NCI-H1092 treated with DMSO at 0.1 percent for 48 hours (cell line): Measurements from ENCODE around the gene TSEN54.
A peak's percentile ranks its signal among the peaks of the same experiment; 100 is the strongest.
"Not testable (repeated sequence)": the region's sequence is repeated elsewhere in the genome, so short reads cannot be mapped to it uniquely, and the experiment has no call there.

Experiments used
- DNase-seq: peaks from one replicate; lab custom pipeline; 2025; lab: John Stamatoyannopoulos, UW

TSEN54 gene

DNA sequence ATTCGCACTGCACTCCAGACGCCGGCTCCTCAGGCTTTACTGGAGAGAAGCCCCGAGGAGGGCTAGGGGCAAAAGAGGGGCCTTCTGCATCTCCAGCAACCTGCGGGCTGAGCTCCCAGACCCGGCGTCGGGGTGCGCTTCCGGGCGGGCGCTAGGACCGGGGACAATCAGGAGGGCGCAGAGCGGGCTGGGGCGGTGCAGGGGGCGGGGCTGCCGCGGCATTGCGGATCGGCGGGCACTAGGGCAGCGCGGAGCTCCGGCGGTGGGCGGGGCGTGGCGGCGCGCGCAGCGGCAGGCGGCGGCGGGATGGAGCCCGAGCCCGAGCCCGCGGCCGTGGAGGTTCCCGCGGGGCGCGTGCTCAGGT lies at the start of gene TSEN54:
TSS of gene TSEN54 (plus strand) at position 274 of the 364 bp plus-strand sequence. CDS start at position 307, 33 bp downstream.
- peak; percentile 88 for DNase-seq

DNA sequence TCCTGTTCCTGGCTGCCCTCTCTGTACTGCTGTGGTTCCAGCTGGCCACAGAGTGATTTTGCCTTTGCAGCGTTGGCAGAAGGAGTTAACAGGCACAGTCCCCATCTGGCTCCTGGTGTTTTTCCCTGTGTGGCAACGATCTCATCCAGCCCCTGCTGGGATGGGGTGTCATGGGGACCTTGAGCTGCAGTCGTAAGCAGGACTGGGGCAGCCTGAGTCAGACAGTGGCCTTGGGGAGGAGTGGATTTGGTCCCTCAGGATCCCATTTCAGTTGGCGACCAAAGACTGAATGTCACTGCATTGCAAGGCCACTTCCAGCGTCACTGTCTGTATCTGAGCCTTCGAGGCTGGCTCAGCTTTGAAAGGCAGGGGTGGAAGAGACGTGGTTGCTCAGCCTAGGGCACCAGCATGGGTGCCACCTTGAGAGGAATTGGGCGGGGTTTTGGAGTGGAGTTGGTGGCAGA lies 48.0 kb upstream of the TSEN54 start:
- no peak for DNase-seq

DNA sequence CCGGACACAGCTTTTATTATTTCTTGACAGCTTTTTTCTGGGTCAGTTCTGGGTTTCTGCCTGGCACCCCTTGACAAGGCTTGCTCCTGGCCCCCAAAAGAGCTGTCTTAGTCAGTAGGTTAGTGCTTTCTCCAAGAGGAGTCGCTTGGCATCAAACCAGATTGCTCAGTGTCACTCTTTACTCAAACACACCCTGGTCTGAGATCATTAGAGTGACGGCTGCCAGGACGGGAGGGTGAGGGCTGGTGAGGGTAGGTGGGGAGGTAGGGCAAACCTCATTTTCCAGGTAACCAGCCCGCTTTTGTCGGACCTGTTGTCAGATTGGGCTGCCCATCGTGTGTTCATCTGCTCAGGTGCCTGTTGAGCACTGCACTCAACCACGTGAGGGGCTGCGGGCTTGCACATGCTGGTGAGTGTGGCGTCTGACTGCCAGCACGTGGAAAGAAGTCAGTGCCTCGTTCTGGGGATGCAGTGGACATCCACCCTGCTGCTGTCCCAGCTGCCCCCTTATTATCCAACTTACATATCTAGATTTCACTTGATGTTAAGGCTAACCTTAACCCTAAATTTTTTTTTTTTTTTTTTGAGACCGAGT lies 47.5 kb upstream of the TSEN54 start:
- no peak for DNase-seq

DNA sequence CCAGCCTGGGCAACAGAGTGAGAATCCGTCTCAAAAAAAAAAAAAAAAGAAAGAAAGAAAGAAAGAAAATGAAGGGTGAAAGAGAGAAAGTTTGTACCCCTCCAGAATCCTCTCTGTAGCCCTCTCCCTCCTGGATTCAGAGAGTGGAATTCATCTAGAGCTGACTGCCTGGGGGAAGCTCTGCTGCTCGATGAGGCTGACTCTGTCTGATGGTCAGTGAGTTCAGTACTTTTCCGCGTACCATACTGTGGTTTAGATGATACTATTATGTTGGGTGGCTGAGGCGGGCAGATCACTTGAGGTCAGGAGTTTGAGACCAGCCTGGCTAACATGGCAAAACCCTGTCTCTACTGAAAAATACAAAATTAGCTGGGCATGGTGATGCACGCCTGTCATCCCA lies 45.1 kb upstream of the TSEN54 start:
- DNase-seq = no peak

DNA sequence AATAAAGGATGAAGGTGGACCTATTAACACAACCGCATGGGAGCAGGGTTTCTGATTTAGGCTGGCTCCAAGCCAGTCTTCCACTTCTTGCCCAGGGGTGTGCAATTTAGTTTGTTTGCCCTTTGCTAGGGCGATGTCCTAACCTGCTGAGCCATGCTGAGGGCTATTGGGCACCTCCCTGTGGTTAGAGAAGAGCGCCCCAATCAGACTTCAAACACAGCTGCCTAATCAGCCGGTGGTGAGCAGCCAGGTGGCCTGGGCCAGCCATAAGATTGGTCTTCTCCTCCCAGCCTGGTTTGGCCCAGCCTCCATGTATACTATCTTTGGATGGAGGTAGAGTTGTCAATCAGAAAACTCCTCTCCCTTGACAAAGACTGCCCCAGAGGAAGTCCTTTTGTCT lies 44.2 kb upstream of the TSEN54 start:
- DNase-seq = peak; percentile 55

DNA sequence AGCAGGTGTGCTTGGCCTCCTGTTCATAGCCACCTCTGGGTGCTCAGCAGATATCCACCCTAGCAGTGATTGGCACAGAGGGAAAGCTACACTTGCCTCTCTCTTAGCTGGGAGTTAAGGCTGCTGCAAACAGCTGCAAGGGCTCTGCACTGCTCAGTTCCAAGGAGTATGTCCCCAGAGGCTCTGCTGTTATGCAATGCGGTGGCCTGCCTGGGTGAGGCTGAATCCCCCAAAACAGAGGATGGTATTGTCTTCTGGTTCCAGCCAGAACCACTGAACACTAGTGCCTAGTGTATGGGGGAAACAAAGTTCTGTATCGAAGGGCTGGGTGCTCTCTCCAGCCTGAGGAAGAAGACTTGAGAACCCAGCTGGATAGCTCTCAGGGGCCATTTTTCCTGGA lies 43.1 kb upstream of the TSEN54 start:
- DNase-seq = no peak

DNA sequence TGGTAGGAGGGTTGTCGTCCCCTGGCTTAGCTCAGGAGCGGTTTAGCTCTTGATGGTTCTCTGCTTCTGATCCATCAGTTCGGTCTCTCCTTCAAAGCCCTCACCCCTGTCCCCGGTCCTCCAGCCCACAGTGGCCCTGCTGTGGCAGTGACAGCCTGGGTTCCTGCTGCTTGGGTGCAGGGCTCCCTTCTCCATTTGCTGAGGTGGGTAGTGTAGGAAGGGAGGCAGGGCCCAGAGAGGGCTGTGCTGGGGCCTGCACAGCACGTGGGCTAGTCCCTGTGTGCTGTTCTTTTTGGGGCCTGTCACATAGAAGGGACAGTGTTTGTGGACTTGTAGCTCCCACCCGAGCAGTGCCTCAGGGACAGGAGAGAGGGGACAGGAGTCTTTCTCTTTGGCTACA lies 41.6 kb upstream of the TSEN54 start:
- DNase-seq = no peak

DNA sequence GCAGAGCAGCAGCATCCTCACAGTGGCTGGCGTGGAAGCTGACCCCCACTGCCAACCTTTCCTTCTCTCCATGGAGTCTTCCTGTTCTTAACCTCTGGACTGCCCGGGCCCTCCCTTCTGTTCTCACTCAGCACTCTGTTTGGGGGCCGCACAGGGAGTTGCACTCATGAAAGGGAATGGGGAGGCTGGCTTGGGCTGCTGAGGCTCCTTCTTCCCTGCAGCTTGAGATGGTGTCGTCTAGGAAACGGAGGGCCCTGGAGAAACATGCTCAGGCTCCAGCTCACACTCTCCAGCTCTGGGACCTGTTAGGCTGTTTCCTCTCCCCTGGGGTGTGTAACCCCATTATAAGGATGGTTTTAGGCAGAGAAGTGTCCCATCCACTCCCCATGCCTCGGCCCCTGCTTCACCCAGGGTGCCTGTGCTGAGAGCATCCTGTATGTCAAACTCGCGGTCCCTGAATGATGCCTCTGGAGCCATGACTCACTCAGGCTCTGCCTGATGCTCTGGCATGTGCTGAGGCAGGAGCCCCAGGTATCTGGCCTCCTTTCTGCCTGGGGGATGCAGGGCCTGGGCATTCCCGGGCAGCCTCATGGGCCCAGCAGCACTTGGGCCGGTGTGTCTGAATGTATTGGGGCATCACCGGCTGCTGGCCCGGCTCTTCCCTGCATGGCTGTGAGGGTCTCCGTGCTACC lies 41.0 kb upstream of the TSEN54 start:
- DNase-seq = no peak

DNA sequence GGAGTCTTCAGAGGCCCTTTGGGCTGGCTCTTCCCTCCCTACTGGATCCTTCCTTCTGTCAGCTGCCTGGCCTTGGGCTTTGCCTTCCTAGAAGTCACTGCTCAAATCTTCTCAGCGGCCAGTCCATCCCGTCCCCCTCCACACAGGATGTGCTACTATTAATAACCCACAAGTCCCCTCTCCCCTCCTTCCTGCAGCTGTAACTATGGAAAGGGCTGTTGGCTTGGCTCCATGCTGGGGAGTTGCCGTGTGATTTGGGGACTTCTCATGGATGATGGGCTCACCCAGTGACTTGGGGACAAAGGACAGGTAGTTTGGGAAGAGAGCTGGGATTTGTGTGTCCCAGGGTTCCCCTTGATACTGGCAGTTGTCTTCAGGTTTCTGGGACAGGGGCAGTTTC lies 40.5 kb upstream of the TSEN54 start:
- no peak for DNase-seq

DNA sequence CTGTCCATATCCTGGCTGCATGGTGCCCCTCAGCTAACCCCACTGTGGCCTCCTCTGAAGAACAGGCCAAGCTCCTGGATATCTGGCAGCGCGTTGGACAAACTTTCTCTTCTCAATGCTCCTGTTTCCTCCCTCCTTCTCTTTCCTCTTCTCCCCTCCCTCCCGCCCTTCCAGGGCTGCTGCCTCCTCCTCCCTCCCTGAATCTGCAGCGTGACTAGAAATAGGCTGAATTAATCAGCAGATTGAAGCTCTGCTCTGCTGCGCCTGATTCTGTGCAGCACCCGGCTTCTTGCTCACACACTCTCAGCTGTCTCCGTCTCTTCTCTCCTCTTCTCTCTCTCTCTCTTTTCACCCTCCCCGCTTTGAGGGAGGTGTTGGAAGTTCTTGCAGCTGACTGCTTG lies 40.1 kb upstream of the TSEN54 start:
- DNase-seq = no peak

DNA sequence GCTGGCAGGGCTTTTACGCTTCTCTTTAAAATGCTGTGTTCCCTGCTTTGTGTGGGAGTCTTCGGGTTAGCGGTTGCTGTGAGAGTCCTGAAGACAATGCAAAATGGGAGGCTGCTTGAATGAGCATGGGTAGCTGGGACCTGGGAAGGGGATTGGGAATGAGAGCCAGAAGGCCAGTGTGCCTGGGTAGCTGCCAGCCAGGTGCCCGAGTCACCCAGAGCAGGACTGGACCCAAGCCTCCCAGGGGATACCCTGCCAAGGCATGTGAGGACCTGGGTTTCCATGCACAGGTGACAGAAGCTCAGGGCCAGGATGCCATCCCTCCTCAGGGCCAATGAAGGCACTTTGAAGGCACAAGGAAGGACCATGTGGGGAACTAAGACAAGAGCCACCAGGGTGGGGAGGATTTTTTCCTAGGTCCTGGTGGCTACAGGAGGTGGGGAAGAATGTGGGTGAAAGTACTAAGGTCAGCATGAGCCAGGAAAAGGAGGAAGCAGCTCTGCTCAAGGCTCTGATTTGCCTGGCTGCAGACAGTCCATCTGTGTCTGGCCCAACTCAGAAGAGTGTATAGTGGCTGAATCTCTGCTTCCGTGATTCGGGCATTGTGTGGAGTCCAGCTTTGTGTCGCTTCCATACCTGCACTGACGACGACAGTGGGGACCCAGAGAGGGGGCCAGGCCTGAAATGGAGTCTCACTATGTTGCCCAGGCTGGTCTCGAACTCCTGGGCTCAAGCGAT lies 39.4 kb upstream of the TSEN54 start:
- no peak for DNase-seq

DNA sequence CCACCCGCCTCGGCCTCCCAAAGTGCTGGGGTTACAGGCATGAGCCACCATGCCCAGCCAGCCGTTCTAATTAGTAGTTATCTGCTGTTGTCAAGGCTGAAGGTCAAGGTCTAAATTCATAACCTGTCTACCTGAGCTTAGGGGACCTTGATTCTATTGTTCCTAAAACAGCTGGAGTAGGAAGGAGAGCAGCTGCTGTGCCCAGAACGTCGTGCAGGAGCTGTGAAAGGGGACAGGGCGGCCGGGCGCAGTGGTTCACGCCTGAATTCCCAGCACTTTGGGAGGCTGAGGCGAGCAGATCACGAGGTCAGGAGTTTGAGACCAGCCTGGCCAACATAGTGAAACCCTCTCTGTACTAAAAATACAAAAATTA lies 38.9 kb upstream of the TSEN54 start:
- DNase-seq = not testable (repeated sequence)

DNA sequence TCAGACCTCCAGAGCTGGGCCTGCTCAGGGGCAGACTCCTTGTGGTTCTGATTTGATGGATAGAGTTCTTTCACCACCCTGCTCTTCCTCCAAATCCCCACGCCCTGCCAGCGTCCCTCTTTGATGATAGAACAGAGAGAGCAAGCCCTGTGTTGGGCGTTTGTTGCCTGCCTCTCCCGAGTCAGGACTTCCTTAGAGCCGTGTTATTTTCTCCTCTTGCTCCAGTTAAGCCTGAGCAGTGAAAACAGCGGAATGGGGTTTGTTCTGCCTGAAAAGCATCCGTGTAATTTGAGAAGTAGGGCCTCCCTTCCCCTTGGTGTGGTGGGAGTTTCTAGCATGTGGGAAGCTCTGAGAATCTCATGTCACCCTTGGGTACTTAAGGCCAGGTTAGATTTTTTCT lies 37.8 kb upstream of the TSEN54 start:
- DNase-seq = no peak

DNA sequence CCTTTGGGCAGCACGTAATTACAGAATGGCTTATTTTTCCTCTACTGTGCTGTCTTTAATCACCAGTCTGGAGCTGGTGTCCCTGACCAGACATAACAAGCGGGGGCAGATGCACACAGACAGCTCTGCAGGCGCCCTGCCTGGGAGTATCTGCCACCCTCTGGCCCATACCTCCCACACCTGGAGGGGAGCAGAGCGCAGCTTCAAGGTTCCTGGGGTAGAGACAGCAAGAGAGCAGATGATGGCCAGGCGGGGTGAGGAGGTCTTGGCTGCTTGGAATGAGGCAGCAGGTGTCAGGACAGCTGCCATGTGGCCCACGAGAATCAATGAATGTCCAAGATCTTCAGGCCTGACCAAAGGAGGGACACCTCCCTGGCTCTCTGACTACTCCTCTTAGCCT lies 36.0 kb upstream of the TSEN54 start:
- no peak for DNase-seq

DNA sequence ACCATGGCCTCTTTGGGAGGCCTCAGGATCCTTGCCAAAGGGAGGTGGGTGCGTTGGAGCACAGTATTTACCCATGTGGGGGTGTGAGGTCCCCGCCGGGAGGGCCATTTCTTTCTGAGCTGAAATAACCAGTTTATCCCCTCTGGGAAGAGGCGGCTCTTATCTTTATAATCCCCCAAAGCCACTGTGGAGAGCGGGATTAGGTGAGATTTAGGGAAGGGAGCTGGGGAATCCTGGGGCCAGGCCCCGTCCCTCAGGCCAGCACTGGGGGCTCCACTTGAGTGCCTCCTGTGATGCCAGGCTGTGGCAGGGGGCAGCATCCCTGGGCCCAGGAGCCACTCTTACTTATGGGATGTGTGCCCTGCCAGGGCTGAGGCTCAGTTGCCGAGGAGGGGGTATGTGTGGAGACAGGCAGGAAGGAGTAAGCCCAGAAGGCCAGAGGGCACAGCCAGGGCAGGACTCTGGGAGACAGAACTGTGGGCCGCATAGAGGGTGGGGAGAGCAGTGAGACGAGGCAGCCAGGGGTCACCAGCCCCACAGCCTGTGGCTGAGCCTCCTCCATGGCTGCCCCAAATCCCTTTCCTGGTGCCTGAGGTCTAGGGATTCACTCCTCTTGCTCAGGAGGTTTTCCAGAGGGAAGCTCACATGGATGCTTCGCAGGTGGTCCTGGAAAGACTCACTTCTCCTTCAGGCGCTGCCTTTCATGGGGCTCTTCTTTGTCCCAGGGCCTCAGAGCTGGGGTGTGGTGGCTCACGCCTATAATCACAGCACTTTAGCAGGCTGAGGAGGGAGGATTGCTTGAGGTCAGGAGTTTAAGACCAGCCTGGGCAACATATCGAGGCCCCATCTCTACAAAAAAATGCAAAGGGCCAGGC lies 34.9 kb upstream of the TSEN54 start:
- no peak for DNase-seq

DNA sequence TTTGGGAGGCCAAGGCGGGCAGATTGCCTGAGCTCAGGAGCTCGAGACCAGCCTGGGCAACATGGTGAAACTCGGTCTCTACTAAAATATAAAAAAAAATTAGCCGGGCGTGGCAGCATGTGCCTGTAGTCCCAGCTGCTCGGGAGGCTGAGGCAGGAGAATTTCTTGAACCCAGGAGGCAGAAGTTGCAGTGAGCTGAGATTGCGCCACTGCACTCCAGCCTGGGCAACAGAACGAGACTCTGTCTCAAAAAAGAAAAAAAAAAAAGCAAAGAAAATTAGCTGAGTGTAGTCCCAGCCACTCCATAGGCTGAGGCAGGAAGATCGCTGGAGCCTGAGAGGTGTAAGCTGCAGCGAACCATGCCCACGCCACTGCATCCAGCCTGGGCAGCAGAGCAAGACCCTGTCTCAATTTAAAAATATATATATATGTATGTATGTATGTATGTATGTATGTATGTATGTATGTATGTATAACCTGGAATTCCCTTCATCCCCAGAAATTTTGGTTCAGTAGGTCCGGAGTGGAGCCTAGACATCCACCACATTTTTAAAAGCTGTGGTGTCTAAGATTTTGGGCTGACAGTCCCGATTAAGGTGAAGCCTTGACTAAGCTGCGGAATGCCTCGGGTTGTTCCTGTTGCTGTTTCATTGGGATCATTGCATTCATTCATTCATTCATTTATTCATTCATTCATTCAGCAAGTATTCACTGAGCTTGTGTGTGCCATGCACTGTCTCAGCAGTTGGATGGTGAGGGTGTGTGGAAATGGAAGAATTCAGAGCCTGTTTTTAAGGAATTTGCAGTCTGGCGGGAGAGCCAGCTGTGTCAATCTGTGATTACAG lies 34.0 kb upstream of the TSEN54 start:
- DNase-seq = no peak

DNA sequence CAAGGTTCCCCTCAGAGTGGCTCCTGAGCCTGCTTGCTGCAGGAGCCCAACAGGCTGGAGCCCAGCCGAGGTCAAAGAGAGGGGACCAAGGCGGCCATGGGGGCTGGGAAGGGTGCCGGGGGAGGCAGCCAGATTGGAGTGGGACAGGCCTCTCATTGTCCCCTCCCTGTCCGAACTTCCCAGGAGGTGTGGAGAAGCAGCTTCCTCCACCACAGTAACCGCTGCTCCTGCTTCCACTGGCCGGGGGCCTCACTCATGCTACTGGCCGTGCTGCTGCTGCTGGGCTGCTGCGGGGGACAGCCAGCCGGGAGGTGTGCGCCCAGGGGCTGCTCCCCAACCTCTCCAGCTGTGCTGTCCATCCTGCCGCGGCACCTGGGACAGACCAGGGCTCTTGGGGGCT lies 30.6 kb upstream of the TSEN54 start:
- no peak for DNase-seq

DNA sequence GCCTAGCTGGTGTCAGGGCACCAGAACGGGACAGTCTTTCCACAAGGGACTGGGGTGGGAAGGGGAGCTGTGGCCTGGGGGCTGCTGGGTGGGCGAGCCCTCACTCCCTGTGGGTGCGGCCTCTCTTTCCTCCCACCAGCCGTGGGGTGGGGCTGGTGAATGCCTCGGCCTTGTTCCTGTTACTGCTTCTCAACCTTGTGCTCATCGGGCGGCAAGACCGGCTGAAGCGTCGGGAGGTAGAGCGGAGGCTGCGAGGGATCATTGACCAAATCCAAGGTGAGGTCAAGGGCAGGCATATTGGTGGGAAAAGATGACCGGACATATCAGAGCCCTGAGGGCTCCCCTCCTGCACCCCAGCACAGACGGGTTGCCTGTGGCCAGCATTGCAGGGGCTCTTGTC lies 30.2 kb upstream of the TSEN54 start:
- DNase-seq = no peak

DNA sequence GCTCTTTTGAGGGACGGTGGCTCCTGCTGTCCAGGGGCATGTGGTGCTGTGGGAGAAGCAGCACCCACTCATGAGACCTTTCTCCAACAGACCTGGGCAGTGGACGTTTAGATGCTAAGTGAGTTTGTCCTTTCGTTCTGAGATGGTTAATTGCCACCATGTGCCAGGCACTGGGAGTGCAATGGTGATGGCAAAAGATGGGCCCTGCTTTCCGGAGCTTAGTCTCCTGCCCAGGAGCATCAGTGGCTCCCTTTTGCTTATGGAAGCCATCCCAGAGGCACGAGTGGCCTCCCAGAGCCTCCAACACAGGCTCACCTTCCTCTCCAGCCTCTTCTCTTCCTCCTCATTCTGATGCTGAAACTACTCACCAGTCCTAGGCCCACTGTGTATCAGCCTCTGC lies 29.4 kb upstream of the TSEN54 start:
- DNase-seq = no peak

DNA sequence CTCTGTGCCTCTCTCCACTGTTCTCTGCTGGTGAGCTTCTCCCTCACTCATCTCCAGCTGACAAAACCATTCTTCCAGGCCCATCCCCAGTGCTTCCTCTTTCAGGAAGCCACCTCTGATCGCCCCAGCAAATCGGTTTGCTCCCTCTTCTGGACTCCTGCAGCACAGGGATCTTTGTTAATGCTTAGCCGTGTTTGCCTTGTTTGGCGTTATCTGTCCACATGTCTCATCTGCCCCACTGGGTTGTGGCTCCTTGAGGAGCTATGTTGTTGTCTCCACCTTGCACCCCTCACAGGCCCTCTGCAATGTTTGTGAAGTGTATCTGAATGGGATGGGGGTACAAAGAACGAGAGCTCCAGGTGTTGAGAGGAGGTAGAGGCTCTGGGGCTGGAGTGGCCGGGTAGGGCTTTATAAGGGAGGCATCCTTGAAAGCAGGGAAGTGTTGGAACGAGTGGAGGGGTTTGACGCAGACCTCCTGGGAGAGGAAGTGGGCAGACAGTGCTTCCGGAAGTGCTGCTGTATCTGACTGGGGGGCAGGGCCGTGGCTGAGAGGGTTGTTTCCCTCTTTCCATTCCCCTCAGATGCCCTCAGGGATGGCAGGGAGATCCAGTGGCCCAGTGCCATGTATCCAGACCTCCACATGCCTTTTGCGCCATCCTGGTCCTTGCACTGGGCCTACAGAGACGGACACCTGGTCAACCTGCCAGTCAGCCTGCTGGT lies 28.8 kb upstream of the TSEN54 start:
- DNase-seq = no peak
